Hippocampal formation (tissue), 2 donors: ENCODE data around the gene AVEN.
"Not testable (repeated sequence)": the region's sequence is repeated elsewhere in the genome, so short reads cannot be mapped to it uniquely, and the experiment has no call there.

Experiments used
- DNase-seq, 2 donors: peaks; one replicate each; lab custom pipeline; 2025; lab: John Stamatoyannopoulos, UW

The AVEN gene, protein sequence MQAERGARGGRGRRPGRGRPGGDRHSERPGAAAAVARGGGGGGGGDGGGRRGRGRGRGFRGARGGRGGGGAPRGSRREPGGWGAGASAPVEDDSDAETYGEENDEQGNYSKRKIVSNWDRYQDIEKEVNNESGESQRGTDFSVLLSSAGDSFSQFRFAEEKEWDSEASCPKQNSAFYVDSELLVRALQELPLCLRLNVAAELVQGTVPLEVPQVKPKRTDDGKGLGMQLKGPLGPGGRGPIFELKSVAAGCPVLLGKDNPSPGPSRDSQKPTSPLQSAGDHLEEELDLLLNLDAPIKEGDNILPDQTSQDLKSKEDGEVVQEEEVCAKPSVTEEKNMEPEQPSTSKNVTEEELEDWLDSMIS

DNA sequence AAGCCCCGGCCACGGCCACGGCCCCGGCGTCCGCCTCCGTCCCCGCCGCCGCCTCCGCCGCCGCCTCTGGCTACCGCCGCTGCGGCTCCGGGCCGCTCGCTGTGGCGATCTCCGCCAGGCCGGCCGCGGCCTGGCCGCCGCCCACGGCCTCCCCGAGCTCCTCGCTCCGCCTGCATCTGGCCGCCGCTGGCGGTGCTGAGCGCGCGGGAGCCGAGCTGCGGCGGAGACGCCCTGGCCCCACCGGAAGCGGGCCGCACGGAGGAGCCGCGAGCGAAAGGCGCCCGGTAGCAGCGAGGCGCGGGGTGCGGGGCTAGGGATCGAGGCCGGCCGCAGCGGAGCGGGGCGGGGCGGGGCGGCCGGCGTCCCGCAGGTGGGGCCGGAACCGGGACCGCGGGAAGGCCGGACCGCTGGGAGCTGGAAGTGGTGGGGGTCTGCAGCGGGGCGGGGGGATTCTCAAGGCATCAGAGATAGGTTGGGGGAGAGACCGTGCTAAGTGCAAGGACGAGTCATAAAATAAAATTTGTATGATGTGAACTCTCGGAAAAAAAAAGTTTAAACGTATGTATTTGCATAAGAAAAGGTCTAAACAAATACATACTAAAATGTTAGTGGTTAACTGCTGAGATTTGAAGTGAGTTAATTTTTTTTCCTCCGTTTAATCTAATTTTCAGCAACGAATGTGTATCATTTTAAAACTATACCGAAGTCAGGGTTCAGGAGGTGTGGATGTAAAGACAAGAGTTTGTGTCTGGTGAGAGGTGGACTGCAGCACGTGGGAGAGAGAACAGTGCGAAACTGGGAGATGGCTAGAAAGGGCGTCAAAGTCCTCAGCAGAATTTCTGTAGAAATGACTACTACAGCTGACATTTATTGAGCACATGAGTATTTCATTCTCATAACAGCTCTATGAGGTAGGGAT is at the start of gene AVEN:
Gene AVEN (minus strand): TSS at position 334 of the 919 bp plus-strand sequence. CDS start 158 bp downstream, at position 176.
- DNase-seq = peak in 1 of 2 donors; percentile 75

DNA sequence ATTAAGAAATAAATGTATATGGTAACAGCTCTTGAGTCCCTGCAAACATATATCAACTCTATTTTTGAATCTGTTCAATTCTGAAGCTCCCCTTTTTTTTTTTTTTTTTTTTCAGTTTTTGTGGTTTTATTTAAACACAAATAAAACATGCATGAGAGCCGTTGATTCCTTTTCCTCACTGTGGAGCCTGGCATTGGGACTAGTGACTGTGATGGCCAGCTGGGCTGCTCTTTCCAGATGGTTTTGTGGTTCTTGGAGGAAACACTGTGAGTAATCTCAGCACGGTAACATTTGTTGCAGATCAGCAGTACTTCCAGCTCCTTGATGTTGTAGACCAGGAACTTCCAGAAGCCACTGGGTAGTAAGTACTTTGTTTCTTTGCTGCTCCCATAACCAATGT is 46.7 kb upstream of the AVEN start:
- no peak for DNase-seq

DNA sequence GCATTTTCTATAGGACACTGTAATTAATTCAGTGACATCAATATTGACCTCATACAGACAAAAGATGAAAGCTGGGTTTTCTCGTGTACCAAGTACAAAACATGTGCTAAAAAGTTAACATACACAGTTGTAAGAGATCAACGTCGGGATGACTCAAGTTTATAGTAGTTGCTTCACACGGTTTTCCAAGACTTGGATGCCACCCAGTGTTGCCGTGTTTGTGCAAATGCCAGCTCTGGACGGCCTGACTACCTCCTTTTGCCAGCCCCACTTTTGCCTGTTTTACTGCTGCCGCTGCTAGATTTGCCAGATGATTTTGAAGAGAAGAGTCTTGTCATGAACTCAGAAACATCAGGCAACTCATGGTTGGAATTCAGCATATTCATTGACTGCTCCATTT is 45.1 kb upstream of the AVEN start:
- peak in 1 of 2 donors; percentile 1 for DNase-seq

DNA sequence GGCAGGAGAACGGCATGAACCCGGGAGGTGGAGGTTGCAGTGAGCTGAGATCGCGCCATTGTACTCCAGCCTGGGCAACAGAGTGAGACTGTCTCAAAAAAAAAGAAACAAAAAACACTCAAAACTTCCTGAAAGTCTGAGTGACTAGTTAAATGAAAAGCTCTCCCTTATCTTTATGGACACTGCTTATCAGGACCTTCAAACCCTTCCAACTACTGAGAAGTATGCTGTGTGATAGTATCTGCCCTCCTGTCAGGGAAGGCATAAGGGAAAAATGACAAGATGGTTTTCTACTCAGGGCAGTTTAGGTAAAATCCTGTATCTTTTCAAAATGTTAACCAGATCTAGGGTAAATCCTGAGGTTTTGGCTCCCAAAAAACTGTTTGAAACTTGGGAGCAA is 40.9 kb upstream of the AVEN start:
- DNase-seq = no peak

DNA sequence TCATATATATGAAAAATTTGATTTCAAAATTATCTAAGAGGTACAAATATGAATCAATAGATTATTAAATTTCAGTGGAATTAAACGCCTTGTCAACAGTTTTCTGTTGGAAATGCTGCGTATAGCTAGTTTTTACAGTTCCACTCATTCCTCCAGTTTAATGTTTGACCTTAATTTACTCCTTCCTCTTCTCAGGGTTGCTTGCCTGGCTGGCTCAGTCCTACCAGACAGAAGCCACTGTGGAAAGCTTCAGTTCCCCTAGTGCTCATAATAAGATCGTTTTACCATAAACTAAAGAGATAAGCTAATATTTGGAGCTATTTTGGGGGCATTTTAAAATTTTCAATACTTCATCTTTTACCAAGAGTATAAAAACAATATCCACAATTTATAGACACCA is 39.9 kb upstream of the AVEN start:
- no peak for DNase-seq

DNA sequence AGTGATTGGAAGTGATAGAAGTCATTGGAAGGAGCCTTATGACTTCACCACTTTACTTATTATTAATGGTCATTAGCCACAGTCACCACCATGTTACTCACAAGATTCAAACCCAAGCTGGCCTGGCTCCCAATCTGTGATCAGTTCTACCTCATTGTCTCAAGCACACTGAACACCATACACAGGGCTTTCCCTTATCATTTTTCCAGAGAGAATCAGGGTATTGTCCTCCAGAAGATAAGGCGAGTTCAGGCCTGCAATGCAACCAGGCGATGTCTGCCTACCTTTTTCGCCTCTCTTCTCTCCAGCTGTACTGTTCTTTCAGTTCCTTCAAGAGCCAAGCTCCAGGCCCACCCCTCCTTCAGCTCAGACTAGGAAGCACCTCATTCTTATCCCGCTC is 37.8 kb upstream of the AVEN start:
- DNase-seq = no peak

DNA sequence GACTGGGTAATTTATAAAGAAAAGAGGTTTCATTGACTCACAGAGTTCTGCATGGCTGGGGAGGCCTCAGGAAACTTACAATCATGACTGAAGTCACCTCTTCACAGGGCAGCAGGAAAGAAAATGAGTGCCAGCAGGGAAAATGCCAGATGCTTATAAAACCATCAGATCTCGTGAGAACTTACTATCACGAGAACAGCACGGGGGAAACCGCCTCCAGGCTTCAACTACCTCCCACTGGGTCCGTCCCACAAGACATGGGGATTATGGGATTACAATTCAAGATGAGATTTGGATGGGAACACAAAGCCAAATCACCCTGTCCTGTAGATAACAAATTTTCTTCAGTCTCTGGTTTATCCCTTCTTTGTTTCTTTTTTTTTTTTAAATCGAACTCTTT is 31.0 kb upstream of the AVEN start:
- peak in 1 of 2 donors; percentile 1 for DNase-seq

DNA sequence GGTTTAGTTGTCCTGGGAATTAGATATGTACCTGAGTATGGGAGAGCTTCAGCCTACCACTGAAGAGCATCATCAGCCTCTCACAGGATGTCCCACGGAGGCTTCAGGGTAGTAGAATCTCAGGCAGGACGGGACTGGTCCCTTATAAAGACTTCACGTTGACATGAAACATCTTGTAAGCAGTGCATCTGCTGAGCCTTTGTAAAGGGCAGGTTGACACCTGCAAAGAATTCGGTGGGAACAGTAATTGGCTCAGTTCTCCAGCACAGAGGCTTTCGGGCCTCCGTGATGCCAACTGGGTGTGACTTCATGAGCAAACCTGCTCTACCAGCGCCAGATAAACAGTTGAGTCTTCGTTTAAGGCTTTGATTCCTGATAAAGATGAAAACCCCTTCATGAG is 26.9 kb upstream of the AVEN start:
- no peak for DNase-seq

DNA sequence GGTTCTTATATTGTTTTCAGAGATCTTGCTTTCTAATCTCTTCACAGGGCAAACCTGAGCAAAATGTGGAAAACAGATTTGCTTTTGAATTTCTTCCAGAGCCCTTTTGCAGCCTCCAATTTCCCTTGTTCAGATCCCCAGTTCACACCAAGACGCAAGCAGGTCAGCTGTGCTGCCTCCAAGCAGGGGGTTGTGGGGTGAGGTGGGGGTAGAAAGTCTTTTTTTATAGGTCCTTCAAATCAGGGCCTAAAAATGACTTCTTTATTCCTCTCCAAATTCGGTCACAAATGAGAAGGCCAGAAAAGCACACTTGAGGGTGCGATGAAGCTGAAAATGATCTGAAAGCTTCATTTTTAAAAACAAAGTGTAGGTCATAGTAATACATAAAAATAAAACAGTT is 26.3 kb upstream of the AVEN start:
- no peak for DNase-seq

DNA sequence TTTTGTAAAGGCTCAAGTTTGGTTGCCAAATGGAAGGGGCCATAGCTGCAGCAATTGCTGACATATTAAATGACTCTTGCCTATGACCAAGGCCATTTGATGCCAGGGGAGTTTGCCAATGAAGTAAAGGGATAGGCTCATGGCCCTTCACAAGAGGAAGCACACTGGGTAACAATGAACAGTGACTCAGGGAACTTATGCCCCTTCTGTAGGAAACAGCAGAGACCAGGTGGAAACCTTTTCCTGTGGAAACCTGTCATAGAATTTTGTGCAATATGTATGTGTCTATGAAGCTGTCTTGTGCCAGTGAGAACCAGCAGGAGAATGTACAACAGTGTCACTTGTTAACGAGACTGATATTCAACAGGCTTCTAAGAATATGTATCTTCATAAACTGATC is 25.4 kb upstream of the AVEN start:
- DNase-seq = no peak

DNA sequence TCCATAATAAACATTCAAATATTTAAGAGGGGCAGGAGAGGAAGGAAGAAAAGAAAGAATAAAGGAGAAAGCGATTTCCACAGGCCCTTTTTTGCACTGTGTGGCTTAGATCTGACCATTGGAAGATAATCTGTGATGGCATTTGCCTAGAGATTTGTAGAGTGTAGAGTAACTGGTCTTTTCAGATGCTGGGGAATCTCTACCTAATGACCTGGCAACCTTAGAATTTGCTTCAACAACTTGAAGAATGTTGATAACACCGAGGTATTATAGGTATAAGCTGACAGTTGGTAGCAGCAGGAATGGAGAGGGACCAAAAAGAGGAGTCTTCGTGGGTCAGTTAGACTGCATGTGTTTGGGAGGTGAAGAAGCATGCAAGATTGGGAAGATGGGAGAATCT is 20.9 kb upstream of the AVEN start:
- no peak for DNase-seq

DNA sequence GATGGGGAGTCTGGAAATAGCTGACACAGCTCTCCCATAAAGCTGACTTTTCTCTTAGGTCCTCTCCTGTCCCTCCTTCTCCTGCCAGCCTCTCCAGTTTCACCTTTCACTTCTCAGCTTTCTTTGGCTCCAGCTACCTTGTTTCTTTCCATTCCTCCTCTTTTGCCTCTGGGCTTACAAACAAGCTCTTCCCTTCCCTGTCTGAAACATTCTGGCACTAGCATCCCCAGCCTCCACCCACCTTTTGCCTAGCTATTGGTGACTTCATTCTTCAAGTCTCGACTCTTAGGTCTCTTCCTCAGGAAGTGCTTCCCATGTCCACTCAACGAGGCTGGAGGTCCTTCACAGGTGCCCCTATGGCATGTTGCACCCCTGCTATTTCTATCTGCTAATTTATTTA is 20.5 kb upstream of the AVEN start:
- no peak for DNase-seq

DNA sequence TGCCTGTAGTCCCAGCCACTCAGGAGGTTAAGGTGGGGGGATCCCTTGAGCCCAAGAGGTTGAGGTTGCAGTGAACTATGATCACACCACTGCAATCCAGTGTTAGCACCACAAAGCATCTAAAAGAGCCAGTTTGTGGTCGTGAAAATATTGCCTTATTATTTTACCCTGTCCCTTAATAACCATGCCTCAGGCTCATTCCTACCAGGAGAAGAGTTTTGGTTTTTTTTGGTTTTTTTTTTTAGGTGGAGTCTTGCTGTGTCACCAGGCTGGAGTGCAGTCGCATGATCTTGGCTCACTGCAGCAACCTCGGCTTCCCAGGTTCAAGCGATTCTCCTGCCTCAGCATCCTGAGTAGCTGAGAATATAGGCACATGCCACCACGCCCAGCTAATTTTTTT is 17.9 kb upstream of the AVEN start:
- DNase-seq = no peak

DNA sequence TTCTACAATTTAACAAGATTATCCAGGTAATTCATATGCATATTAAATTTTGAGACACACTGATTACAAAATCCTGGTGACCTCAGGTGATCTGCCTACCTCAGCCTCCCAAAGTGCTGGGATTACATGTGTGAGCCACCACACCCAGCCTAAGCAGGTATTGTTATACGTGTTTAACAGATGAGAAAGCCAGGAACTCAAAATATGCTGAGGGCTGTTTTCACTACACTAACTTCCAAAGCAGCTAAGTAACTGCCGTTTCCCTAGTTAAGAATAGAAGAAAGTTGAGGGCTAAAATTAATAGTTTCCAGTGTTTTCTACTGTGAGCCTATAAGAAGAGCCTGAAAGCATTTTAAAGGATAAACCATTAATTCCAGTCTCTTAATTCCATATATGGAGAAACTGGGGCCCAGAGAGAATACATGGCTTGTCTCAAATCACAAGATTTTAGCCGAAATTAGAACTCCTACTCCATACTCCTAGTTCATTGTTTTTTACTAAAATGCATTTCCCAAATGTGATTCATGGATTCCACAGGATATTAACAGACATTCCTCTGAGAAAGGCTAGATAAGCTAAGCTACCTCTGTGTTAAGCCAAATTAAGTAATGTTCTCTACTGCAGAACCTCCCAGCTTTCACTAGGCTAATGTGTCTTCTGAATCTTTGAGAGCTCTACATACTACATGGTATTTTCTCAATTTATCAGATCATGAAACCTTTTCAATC is 17.0 kb upstream of the AVEN start:
- DNase-seq = no peak

DNA sequence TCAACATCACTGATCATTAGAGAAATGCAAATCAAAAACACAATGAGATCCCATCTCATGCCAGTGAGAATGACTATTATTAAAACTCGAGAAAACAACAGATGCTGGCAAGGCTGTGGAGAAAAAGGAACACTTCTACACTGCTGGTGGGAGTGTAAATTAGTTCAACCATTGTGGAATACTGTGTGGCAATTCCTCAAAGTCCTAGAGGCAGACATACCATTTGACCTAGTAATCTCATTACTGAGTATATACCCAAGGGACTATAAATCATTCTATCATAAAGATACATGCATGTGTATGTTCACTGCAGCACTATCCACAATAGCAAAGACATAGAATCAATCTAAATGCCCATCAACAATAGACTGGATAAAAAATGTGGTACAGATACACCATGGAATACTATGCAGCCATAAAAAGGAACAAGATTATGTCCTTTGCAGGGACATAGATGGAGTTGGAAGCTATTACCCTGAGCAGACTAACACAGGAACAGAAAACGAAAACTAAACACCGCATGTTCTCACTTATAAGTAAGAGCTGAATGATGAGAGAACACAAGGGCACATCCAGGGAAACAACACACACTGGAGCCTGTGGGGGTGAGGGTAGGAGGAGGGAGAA is 15.2 kb upstream of the AVEN start:
- no peak for DNase-seq

DNA sequence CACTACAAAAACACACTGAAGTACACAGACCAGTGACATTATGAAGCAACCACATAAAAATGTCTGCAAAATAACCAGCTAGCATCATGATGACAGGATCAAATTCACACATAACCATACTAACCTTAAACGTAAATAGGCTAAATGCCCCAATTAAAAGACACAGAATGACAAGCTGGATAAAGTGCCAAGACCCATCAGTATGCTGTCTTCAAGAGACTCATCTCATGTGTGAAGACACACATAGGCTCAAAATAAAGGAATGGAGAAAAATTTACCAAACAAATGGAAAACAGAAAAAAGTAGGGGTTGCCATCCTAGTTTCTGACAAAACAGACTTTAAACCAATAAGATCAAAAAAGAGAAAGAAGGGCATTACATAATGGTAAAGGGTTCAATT is 11.4 kb upstream of the AVEN start:
- not testable (repeated sequence) for DNase-seq

DNA sequence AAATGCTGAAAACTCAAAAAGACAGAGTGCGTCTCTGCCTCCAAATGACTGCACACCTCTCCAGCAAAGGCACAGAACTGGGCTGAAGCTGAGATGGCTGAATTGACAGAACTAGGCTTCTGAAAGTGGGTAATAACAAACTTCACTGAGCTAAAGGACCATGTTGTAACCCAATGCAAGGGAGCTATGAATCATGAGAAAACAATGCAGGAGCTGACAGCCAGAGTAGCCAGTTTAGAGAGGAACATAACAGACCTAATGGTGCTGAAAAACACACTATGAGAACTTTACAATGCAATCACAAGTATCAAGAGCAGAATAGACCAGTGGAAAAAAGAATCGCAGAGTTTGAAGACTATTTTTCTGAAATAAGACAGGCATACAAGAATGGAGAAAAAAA is 10.1 kb upstream of the AVEN start:
- DNase-seq = no peak

DNA sequence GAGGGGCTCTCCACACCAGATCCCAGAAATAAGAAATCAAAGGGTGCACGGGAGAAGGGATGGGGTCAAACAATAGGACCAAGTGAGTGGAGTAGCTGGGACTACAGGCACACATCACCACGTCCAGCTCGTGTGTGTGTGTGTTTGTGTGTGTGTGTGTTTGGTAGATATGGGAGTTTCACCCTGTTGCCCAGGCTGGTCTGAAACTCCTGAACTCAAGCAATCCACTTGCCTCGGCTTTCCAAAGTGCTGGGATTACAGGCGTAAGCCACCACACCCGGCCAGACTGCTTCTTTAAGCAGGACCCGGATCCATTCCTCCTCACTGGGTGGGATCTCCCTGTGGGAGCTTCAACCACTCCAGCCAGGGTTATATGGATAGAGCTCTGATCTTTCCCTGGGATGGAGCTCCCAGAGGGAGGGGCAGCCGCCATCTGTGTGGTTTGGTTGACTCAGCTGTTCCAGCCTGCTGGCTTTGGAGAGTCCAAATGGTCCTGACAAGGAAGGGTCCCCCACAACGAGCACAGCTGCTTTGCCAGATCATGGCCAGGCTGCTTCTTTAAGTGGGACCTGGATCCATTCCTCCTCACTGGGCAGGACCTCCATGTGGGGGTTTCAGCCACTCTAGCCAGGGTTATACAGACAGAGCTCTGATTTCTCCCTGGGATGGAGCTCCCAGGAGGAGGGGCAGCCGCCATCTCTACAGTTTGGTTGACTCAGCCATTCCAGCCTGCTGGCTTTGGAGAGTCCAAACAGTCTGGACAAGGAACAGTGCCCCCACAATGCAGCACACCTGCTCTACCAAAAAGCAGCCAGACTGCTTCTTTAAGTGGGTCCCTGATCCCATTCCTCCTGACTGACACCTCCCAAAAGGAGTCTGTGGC is 9.1 kb upstream of the AVEN start:
- no peak for DNase-seq

DNA sequence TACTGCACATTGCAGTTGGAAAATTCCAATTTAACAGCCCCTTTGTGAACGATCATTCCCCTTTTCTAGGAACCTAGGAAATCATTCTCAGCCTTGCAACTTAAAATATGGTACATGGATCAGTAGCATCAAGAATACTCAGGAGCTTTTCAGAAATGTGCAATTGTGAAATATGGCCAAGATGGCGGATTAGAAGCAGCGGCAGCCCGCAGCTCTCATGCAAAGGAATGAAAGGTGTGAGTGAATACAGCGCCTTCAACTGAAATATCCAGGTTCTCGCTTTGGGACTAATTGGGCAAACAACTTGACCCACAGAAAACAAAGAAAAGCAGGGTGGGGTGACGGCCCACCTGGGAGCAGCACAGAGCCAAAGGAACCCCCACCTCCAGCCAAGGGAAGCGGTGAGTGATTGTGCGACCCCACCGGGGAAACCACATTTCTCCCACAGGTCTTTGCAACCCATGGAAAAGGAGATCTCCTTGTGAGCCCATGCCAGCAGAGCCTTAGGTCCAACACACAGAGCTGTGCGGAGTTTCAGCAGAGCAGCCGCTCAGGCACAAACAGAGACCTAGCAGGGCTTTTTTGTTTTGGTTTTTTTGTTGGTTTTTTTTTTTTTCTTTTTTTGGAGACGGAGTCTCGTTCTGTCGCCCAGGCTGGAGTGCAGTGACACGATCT is 7.6 kb upstream of the AVEN start:
- no peak for DNase-seq

DNA sequence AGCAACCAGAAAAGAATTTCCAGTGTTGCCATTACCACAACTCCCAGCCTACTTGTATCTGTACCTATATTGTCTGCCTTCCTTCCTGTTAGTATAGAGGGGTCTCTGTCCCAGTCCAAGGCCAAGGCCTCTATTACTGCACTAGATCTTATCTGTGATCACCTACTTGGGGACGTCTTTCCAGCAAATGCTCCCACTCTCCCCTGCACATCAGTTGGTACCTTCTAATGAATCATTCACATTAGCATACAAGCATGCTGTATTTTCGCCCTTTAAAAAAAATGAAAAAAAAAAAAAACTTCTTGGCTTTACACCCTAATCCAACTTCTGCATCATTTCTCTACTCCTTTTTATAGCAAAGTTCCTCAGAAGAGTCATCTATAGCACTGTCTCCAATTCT is 4.8 kb upstream of the AVEN start:
- no peak for DNase-seq
